Epithelial cell of proximal tubule (primary cell): ENCODE measurements around the gene GRP. TPM values are rescaled to one million over a fixed set of nuclear protein-coding genes. Genes with fewer than 3 reads are reported as not detected.

Experiments
- DNase-seq: peaks from one replicate; pipeline ENCODE4 v3.0.0-alpha.2; 2011; ENCODE audit warnings: low read depth
- H3K4me3 ChIP-seq: 2 replicates; pipeline ENCODE4 v1.5.1; 2011; ENCODE audit warnings: low read depth, mild to moderate bottlenecking, low read length
- total RNA-seq: library from RNA; depleted of rRNA; stranded (reverse); fragments of >200 nt; gene quantifications from 2 replicates; pipeline ENCODE4 v1.2.3, GENCODE V29; 2015
- TF ChIP-seq, protein P1 (sequence below): conservative IDR thresholded peaks from 2 replicates; pipeline ENCODE4 v1.5.1; 2012; ENCODE audit warnings: low read depth, mild to moderate bottlenecking, low read length

The GRP gene
- total RNA-seq, 1 donor from 2014 or later: not detected

DNA sequence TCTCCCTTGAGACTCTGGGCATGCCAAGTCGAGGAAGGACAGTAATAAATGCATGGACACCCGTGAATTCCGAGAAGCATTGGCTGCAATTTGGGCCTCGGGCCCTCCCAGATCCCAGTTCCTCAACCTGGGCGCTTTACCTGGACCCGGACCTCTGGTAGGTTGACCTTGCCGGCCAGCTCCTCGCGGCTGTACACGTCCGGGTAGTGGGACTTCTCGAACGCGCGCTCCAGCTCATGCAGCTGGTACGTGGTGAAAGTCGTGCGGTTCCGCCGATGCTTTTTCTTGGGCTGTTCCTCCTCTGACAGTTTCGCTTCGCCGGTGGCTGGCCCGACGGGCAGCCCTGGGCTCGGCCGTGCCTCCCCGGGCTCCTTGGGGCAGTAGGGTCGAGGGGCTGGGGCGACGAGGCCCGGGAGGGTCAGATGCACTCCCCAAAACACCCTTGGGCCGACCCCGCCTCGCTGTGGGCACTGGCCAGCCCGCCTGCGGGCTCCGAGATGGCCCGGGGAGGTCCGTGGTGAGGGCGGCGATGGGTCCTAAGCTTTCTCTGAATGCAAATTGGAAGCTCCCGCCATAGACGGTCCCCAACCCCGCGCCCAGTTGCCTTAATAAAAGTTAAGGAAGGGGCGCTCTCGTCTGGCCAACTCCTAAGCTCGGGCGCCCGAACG is 52.4 kb downstream of the GRP start:
- no peak overlapping the region for H3K4me3 ChIP-seq
- TF ChIP-seq, protein P1, sequence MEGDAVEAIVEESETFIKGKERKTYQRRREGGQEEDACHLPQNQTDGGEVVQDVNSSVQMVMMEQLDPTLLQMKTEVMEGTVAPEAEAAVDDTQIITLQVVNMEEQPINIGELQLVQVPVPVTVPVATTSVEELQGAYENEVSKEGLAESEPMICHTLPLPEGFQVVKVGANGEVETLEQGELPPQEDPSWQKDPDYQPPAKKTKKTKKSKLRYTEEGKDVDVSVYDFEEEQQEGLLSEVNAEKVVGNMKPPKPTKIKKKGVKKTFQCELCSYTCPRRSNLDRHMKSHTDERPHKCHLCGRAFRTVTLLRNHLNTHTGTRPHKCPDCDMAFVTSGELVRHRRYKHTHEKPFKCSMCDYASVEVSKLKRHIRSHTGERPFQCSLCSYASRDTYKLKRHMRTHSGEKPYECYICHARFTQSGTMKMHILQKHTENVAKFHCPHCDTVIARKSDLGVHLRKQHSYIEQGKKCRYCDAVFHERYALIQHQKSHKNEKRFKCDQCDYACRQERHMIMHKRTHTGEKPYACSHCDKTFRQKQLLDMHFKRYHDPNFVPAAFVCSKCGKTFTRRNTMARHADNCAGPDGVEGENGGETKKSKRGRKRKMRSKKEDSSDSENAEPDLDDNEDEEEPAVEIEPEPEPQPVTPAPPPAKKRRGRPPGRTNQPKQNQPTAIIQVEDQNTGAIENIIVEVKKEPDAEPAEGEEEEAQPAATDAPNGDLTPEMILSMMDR: no peak
- DNase-seq: no peak

DNA sequence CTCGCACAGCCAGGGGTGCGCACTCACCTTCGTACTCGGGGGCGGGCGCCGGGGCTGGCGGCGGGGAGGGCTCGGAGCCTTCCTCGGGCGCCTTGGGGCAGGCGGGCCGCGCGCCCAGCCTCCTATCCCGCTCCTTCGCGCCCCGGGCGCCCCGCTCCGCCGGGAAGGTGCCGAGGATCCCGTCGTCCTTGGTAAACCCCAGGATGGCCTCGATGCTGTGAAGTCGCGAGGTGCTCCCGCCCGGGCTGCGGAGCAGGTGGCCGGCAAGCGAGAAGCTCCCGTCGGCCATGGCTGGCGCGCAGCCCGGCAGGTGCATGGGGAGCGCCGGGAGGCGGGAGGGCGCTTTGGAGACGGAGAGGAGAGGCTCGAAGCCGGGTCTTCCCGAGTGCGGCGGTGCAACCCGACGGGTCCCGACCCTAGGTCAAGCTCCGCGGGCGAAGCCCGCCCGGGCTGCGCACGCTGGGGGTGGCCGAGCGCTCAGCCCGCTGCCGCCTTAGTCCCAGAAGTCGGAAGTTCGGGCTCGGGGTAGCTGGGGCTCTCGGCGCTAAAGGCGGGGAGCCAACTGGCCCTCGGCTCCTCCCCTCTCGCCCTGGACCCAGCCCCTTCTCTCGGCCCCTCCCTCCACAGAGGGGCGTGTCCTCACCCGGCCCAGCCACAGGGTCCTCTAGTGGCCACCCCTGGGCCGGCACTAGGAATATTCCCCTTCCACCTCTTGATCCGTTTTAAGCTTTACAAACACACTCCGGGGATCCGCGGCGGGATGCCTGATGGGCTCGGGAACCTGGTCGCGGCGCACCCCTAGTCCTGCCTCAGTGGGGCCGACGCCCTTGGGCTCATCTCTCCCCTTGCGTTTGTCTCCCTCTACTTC is 53.2 kb downstream of the GRP start, which contains the start of gene RAX:
RAX (minus strand) TSS at position 564 of the 868 bp plus-strand sequence; CDS start at position 316, 248 bp downstream.
- H3K4me3 ChIP-seq: no peak within 1 kb of the TSS
- TF ChIP-seq, protein P1: peak; percentile 27
- DNase-seq: no peak

DNA sequence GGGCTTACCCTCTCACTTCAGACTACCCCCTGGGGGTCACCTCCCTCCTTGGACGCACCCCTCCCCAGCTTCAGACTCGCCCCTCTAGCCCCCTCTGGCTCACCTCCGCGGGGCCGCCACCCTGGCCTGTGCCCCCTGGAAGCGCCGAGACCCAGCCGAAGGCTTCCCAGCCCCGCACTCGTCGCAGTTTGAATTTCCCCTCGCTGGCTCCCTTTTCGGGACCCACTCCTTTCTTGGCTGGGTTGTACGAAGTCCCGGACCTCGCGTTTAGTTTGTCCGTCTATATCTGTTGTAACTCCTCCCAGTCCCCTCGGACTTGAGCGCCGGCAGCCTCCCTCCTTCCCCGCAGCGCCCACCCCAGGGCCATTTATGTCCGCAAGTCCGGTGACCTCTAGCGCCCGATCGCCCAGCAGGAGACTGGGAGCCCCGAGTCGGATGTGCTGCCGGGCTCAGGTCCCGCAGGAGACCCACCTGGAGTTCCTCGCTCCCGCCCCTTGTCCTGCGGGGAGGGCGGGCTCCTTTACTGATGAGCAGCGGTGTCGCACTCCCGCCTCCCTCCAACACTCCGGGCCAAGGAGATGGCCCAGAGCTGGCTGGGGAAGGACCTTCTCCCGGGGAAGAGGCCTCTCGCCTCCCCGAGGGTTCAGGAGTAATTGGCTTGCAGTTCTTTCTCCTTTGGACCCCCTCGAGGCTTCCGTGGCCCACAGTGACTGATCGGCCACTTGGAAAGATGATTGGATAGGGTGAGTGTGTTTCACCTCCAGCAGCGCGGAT is 54.0 kb downstream of the GRP start:
- no peak for DNase-seq
- no peak overlapping the region for H3K4me3 ChIP-seq

DNA sequence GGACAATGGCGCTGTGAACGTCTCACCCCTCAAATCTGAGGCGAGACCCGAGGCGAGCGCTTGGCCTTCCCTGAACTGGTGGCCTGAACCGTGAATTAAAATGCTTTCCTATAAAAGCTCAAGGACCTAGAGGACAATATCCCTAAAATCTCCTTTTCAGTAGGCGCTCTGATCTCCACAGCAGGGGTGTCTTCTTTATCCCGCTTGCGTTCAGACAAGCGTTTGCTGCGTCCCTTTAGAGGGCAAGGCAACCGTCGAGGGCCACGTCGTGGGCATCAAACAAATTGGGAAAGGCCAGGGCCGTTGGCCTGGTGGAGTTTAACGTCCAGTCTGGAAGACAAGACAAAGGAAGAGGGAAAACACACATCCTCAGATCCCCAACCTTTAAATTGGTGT is 54.6 kb downstream of the GRP start:
- DNase-seq: no peak
- TF ChIP-seq, protein P1: no peak
- no peak overlapping the region for H3K4me3 ChIP-seq

More for the DNA sequence above, 54.0 kb downstream of the GRP start:
- TF ChIP-seq, protein P1: no peak

DNA sequence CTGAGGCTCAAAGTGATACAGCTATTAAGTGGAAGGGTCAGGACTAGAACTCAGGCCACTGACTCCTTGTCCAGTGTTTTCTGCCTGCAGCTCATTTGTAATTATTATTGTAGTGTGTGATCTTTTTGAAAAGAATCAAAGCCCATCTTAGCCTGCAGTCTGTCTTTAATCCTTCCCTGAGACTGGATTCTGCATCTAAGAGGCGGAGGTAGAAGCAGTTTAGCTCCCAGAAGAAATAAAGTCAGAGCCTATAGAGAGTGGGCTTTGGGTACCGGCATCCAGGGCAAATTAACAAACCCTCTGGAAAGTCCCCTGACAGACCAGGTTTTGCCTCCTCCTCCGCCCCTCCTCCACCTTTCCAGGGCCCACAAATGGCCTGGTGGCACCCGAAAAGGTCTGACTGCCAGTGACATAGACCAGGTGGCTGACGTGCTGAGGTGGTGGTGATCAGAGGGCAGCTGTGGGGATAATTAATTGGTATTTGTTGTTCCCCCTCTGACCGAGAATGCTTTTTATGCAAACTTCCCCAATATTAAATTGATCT is 55.5 kb downstream of the GRP start:
- TF ChIP-seq, protein P1: no peak
- no peak overlapping the region for H3K4me3 ChIP-seq
- no peak for DNase-seq

DNA sequence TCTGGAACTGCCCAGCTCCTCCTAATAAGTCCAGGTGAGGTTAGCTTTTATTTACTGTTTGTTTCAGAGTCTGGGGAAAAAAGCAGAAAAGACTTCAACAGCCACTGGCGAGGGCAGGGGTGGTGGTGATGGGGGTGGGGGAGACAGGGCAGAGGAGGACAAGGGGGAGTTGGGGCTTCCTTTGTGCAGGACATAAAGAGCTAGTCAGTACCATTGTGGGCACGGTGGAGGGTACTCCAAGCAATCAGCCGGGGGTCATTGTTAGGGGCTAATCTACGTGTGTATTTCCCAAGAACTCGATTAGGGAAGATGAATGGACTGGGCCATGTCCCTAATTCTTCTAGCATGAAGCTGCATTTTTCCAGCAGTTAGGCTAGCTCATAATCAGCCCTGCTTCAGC is 56.1 kb downstream of the GRP start:
- TF ChIP-seq, protein P1: no peak
- no peak overlapping the region for H3K4me3 ChIP-seq
- no peak for DNase-seq
